ENCODE results near the gene GPR83. TPM values are rescaled to one million over a fixed set of nuclear protein-coding genes. Genes with fewer than 3 reads are reported as not detected.
"Not testable (repeated sequence)": the region's sequence is repeated elsewhere in the genome, so short reads cannot be mapped to it uniquely, and the experiment has no call there.

GPR83 gene
- total and polyA plus RNA-seq, 8 donors: 0.05 to 0.19 (median 0.11) TPM; not detected in 4

DNA sequence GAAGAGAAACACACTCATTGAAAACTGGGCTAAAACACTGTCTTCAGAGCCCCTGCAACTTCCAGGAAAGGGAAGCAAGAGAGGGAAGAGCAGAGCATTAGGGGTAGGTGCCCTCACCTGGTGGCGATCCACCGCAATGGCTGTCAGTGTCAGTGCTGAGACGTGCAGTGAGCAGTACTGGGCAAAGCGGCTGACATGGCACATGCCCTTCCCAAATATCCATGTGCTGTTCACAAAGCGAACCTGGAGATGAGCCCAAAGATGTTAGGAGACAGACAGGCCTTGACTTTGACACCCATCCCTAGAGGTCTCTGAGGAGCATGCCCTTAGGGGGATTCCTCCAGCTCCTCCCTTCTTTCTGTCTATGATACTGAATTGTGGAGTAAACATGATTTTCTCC lies 4.9 kb downstream of the GPR83 start:
- Histone ChIP-seq H3K27ac (no peak overlapping the region), H3K27me3 (peaks cover 0 to 5% (median 0%) of the 10 kb centered on the region in 4 donors), H3K9me3 (no peaks in the 10 kb centered on the region), H3K4me3 (no peak overlapping the region), H3K36me3 (no peaks in the 10 kb centered on the region), H3K4me1 (peaks cover 0 to under 1% (median under 1%) of the 10 kb centered on the region in 3 donors)
- DNase-seq (no peak), FAIRE-seq (no peak), ATAC-seq (no peak)
- intact Hi-C loops (cut with DNase I): no loop called here
- TF ChIP-seq, protein P1, sequence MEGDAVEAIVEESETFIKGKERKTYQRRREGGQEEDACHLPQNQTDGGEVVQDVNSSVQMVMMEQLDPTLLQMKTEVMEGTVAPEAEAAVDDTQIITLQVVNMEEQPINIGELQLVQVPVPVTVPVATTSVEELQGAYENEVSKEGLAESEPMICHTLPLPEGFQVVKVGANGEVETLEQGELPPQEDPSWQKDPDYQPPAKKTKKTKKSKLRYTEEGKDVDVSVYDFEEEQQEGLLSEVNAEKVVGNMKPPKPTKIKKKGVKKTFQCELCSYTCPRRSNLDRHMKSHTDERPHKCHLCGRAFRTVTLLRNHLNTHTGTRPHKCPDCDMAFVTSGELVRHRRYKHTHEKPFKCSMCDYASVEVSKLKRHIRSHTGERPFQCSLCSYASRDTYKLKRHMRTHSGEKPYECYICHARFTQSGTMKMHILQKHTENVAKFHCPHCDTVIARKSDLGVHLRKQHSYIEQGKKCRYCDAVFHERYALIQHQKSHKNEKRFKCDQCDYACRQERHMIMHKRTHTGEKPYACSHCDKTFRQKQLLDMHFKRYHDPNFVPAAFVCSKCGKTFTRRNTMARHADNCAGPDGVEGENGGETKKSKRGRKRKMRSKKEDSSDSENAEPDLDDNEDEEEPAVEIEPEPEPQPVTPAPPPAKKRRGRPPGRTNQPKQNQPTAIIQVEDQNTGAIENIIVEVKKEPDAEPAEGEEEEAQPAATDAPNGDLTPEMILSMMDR (IDR thresholded peaks at IDR 0.05): no peak
- 83 to 85% methylated on average over 5 of the region's 5 CpGs for WGBS, 2 donors

DNA sequence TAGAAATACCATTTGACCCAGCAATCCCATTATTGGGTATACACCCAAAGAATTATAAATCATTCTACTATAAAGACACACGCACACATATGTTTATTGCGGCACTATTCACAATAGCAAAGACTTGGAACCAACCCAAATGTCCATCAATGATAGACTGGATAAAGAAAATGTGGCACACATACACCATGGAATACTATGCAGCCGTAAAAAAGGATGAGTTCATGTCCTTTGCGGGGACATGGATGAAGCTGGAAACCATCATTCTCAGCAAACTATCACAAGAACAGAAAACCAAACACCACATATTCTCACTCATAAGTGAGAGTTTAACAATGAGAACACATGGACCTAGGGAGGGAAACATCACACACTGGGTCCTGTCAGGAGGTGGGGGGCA lies 9.3 kb downstream of the GPR83 start:
- FAIRE-seq; H3K27ac ChIP-seq; intact Hi-C loops (cut with DNase I); H3K36me3 ChIP-seq; H3K9me3 ChIP-seq; DNase-seq; ATAC-seq; H3K27me3 ChIP-seq; H3K4me1 ChIP-seq; H3K4me3 ChIP-seq: not testable (repeated sequence)
- WGBS, 2 donors: 73 to 97% methylated on average over 4 of the region's 4 CpGs

DNA sequence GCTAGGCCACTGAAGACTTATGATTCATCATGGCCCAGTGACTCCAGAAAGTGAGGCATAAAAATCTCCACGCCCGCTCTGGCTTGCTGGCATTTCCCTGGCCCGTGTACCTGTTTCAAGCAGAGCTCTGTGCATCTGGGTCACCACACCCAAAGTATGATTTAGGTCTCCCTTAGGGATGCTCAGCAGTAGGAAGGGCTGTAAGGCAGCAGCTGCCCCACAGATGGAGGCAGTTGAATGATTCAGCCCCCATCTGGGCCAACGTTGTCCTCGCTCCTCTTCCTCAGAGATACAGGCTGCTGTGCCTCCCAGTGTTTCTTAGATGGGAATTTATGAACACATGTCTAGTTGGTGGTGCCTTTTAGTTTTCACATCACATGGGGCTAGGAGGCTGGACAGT lies 21.6 kb downstream of the GPR83 start:
- H3K36me3 ChIP-seq: no peaks in the 10 kb centered on the region
- DNase-seq (no peak), ATAC-seq (no peak), FAIRE-seq (no peak)
- TF ChIP-seq, protein P1 (IDR thresholded peaks at IDR 0.05): no peak
- H3K9me3 ChIP-seq: no peaks in the 10 kb centered on the region
- H3K27ac ChIP-seq: no peak overlapping the region
- intact Hi-C loops (cut with DNase I): no loop called here
- 71 to 86% methylated on average over 5 of the region's 5 CpGs for WGBS, 2 donors
- no peaks in the 10 kb centered on the region for H3K4me1 ChIP-seq
- H3K4me3 ChIP-seq: no peak overlapping the region
- H3K27me3 ChIP-seq: no peaks in the 10 kb centered on the region

DNA sequence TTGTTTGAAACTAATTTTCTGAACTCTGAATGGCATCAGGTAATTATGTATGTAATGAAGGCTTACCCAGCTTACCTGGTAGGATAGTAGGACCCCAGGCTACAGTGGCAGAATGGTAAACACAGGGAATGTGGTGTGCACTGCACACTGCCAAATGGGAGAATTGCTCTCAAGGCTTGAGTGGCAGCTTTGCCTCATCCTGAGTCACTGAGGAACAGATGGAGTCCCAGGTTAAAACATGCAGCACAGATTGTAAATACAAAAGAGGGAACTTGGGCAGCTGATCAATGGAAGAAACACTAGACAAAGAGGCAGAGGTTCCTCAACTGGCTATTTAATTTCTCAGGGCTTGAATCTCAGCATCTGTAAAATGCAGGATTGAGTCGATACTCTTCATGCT lies 24.4 kb downstream of the GPR83 start:
- no peaks in the 10 kb centered on the region for H3K4me1 ChIP-seq
- H3K9me3 ChIP-seq: no peaks in the 10 kb centered on the region
- WGBS, 2 donors: 79 to 95% methylated on average over 1 of the region's 1 CpG
- TF ChIP-seq, protein P1 (IDR thresholded peaks at IDR 0.05): no peak
- FAIRE-seq (no peak), DNase-seq (no peak), ATAC-seq (no peak)
- no peak overlapping the region for H3K4me3 ChIP-seq
- H3K27ac ChIP-seq: no peak overlapping the region
- H3K36me3 ChIP-seq: no peaks in the 10 kb centered on the region
- intact Hi-C loops (cut with DNase I): no loop called here
- H3K27me3 ChIP-seq: no peaks in the 10 kb centered on the region

DNA sequence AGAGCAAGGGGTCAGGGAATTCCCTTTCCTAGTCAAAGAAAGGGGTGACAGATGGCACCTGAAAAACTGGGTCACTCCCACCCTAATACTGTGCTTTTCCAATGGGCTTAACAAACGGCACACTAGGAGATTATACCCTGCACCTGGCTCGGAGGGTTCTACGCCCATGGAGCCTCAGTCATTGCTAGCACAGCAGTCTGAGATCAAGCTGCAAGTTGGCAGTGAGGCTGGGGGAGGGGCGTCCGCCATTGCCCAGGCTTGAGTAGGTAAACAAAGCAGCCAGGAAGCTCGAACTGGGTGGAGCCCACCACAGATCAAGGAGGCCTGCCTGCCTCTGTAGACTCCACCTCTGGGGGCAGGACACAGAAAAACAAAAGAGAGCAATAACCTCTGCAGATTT lies 30.6 kb downstream of the GPR83 start:
- H3K27ac ChIP-seq; intact Hi-C loops (cut with DNase I); H3K4me1 ChIP-seq; H3K4me3 ChIP-seq; H3K9me3 ChIP-seq; FAIRE-seq; H3K36me3 ChIP-seq; H3K27me3 ChIP-seq; DNase-seq; ATAC-seq: not testable (repeated sequence)
- WGBS, 2 donors: 51 to 58% methylated on average over 3 to 6 of the region's 6 CpGs

DNA sequence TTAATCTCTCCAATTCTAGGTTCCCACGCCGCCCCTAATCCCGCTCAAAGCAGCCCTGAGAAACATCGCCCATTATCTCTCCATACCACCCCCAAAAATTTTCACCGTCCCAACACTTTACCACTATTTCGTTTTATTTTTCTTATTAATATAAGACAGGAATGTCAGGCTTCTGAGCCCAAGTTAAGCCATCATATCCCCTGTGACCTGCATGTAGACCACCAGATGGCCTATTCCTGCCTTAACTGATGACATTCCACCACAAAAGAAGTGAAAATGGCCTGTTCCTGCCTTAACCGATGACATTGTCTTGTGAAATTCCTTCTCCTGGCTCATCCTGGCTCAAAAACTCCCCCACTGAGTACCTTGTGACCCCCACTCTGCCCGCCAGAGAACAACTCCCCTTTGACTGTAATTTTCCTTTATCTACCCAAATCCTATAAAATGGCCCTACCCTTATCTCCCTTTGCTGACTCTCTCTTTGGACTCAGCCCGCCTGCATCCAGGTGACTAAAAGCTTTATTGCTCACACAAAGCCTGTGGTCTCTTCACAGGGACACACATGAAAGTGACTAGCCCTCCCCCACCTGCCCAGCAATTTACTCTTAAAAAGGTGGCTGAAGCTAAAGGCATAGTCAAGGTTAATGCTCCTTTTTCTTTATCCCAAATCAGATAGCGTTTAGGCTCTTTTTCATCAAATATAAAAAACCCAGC lies 50.2 kb downstream of the GPR83 start:
- WGBS, 2 donors: 61 to 80% methylated on average over 6 to 8 of the region's 10 CpGs
- H3K4me3 ChIP-seq; H3K27ac ChIP-seq; ATAC-seq; H3K9me3 ChIP-seq; H3K27me3 ChIP-seq; DNase-seq; H3K36me3 ChIP-seq; FAIRE-seq; intact Hi-C loops (cut with DNase I); H3K4me1 ChIP-seq: not testable (repeated sequence)

DNA sequence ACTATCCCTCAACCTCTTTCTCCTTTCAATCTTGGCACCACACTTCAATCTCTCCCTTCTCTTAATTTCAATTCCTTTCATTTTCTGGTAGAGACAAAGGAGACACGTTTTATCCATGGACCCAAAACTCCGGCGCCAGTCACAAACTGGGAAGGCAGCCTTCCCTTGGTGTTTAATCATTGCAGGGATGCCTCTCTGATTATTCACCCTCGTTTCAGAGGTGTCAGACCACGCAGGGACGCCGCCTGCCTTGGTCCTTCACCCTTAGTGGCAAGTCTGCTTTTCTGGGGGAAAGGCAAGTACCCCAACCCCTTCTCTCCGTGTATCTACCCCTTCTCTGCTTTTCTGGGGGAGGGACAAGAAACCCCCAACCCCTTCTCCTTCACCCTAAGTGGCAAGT lies 54.9 kb downstream of the GPR83 start:
- FAIRE-seq; H3K9me3 ChIP-seq; H3K4me3 ChIP-seq; H3K4me1 ChIP-seq; H3K36me3 ChIP-seq; H3K27me3 ChIP-seq; intact Hi-C loops (cut with DNase I); H3K27ac ChIP-seq; ATAC-seq; DNase-seq: not testable (repeated sequence)
- WGBS, 2 donors: 59 to 66% methylated on average over 8 of the region's 8 CpGs
